ENCODE data around the gene UBL7. TPM values are rescaled to one million over a fixed set of nuclear protein-coding genes. Genes with fewer than 3 reads are reported as not detected.
"Not testable (repeated sequence)": the region's sequence is repeated elsewhere in the genome, so short reads cannot be mapped to it uniquely, and the experiment has no call there.

UBL7 gene
- total RNA-seq, 1 experiment from 2014 or later = 60.1 TPM

- in situ Hi-C loops (cut with HindIII; ENCODE audit: low pct_unique_long_range_greater_than_20kb, low sequenced_read_pairs) = no loop called here
- DNase-seq (ENCODE audit: low read depth) = no peak
Measured at GRCh38 chr15:74468341-74469032, 7.5 kb upstream of the UBL7 start.

- DNase-seq (ENCODE audit: low read depth) = no peak
- in situ Hi-C loops (cut with HindIII; ENCODE audit: low pct_unique_long_range_greater_than_20kb, low sequenced_read_pairs) = no loop called here
Measured at GRCh38 chr15:74466570-74466969, 5.6 kb upstream of the UBL7 start.

- no peak for DNase-seq (ENCODE audit: low read depth)
- in situ Hi-C loops (cut with HindIII; ENCODE audit: low pct_unique_long_range_greater_than_20kb, low sequenced_read_pairs) = no loop called here
Measured at GRCh38 chr15:74464897-74465296, 3.9 kb upstream of the UBL7 start.

GRCh38 chr15:74464216-74464615, 3.3 kb upstream of the UBL7 start:
- no peak for DNase-seq (ENCODE audit: low read depth)
- in situ Hi-C loops (cut with HindIII; ENCODE audit: low pct_unique_long_range_greater_than_20kb, low sequenced_read_pairs) = no loop called here

- DNase-seq (ENCODE audit: low read depth) = no peak
- in situ Hi-C loops (cut with HindIII; ENCODE audit: low pct_unique_long_range_greater_than_20kb, low sequenced_read_pairs) = no loop called here
Measured at GRCh38 chr15:74463634-74464033, 2.7 kb upstream of the UBL7 start.

- DNase-seq (ENCODE audit: low read depth) = peak; percentile 6
- in situ Hi-C loops (cut with HindIII; ENCODE audit: low pct_unique_long_range_greater_than_20kb, low sequenced_read_pairs) = no loop called here
Measured at GRCh38 chr15:74461847-74462511, 1.0 kb upstream of the UBL7 start.

- DNase-seq (ENCODE audit: low read depth) = no peak
- in situ Hi-C loops (cut with HindIII; ENCODE audit: low pct_unique_long_range_greater_than_20kb, low sequenced_read_pairs) = no loop called here
Measured at GRCh38 chr15:74460298-74460697, 662 bp downstream of the UBL7 start.

GRCh38 chr15:74459798-74460197, 1.2 kb downstream of the UBL7 start:
- DNase-seq (ENCODE audit: low read depth); in situ Hi-C loops (cut with HindIII; ENCODE audit: low pct_unique_long_range_greater_than_20kb, low sequenced_read_pairs): not testable (repeated sequence)

- DNase-seq (ENCODE audit: low read depth) = no peak
- in situ Hi-C loops (cut with HindIII; ENCODE audit: low pct_unique_long_range_greater_than_20kb, low sequenced_read_pairs) = no loop called here
Measured at GRCh38 chr15:74458473-74458872, 2.5 kb downstream of the UBL7 start.

- DNase-seq (ENCODE audit: low read depth); in situ Hi-C loops (cut with HindIII; ENCODE audit: low pct_unique_long_range_greater_than_20kb, low sequenced_read_pairs): not testable (repeated sequence)
Measured at GRCh38 chr15:74457036-74457435, 3.9 kb downstream of the UBL7 start.

GRCh38 chr15:74454764-74455500, 6.0 kb downstream of the UBL7 start:
- no peak for DNase-seq (ENCODE audit: low read depth)
- in situ Hi-C loops (cut with HindIII; ENCODE audit: low pct_unique_long_range_greater_than_20kb, low sequenced_read_pairs) = no loop called here

GRCh38 chr15:74453925-74454763, 6.8 kb downstream of the UBL7 start:
- in situ Hi-C loops (cut with HindIII; ENCODE audit: low pct_unique_long_range_greater_than_20kb, low sequenced_read_pairs) = no loop called here
- no peak for DNase-seq (ENCODE audit: low read depth)

- in situ Hi-C loops (cut with HindIII; ENCODE audit: low pct_unique_long_range_greater_than_20kb, low sequenced_read_pairs) = no loop called here
- no peak for DNase-seq (ENCODE audit: low read depth)
Measured at GRCh38 chr15:74451861-74452835, 8.8 kb downstream of the UBL7 start.

- in situ Hi-C loops (cut with HindIII; ENCODE audit: low pct_unique_long_range_greater_than_20kb, low sequenced_read_pairs) = no loop called here
- DNase-seq (ENCODE audit: low read depth) = no peak
Measured at GRCh38 chr15:74451322-74451721, 9.6 kb downstream of the UBL7 start.

- no peak for DNase-seq (ENCODE audit: low read depth)
- in situ Hi-C loops (cut with HindIII; ENCODE audit: low pct_unique_long_range_greater_than_20kb, low sequenced_read_pairs) = no loop called here
Measured at GRCh38 chr15:74449643-74450205, 11.2 kb downstream of the UBL7 start.

GRCh38 chr15:74449095-74449494, 11.9 kb downstream of the UBL7 start:
- in situ Hi-C loops (cut with HindIII; ENCODE audit: low pct_unique_long_range_greater_than_20kb, low sequenced_read_pairs) = no loop called here
- DNase-seq (ENCODE audit: low read depth) = no peak

Data from Caki2 (cell line).